ENCODE measurements around the gene PROCA1. TPM values are rescaled to one million over a fixed set of nuclear protein-coding genes. Genes with fewer than 3 reads are reported as not detected.

The PROCA1 gene
- total and polyA plus RNA-seq, 2 of the 13 experiments (the other 11 are each of a cell fraction or from before 2014, with no cell fraction given) = 0.73 to 1.5 TPM

- WGBS (ENCODE audit: low lambda C conversion rate) = 5% methylated on average over 4 of the region's 10 CpGs
- Histone ChIP-seq H3K4me2 (ENCODE audit: low read depth, low read length) (peak overlapping the region; percentile 94), H2AFZ (ENCODE audit: low read length) (no peak overlapping the region), H3K79me2 (ENCODE audit: insufficient read depth, low read length) (peaks cover 75% of the 10 kb centered on the region), H3K9ac (ENCODE audit: insufficient read depth, low read depth, low read length) (peak overlapping the region; percentile 94), H3K4me3 (replicated peaks in 1 of 3; ENCODE audit: insufficient read depth in 1 of 3, low read depth in 2 of 3, low read length in 3 of 3) (peak overlapping the region; percentile 73 to 91 (median 88)), H4K20me1 (ENCODE audit: insufficient read depth, low read length) (no peaks in the 10 kb centered on the region; the same call in none of the 2 replicates), H3K9me3 (ENCODE audit: low read length) (no peaks in the 10 kb centered on the region), H3K27me3 (ENCODE audit: control insufficient read depth in 1 of 2, insufficient read depth in 2 of 2, low read length in 2 of 2) (no peaks in the 10 kb centered on the region; a peak in 2 of 5 replicates), H3K27ac (ENCODE audit: extremely low read length, insufficient read depth, low read length) (peak overlapping the region; percentile 91), H3K36me3 (replicated peaks in 1 of 2; ENCODE audit: control insufficient read depth in 1 of 2, insufficient read depth in 2 of 2, low read length in 2 of 2) (peaks cover 0 to 14% of the 10 kb centered on the region in 2 experiments; a peak in 3 of 5 replicates), H3K4me1 (ENCODE audit: insufficient read depth, low read length) (peaks cover 52% of the 10 kb centered on the region)
- FAIRE-seq (no peak), ATAC-seq (peak; percentile 47), DNase-seq (ENCODE audit: low spot score) (no peak)
- in situ Hi-C loops (cut with HindIII; ENCODE audit: extremely low pct_ligation_motif_present, low pct_unique_long_range_greater_than_20kb) (no loop called here), intact Hi-C loops (cut with micrococcal nuclease; ENCODE audit: unreplicated experiment) (loop anchor here (5.0 kb wide), 1 partner anchor 35 kb away; no protein-coding TSS in a partner anchor)
- ChIA-PET CTCF (ENCODE audit: low intra/inter-chr PET ratio, low total read pairs) (no interaction called here), POLR2A (interaction anchor here (1.1 to 5.2 kb wide), 13 partner anchors 14 to 83 kb away, joined by 3 to 69 read pairs (median 9); partner anchors contain the start of genes BLTP2, NEK8, PROCA1 and RPL23A)
- BruUV-seq (replicated peaks) = TSS peak; percentile 75
- TF ChIP-seq SNAPC5 (CRISPR knock-in tag; IDR thresholded peaks at IDR 0.05; ENCODE audit: borderline replicate concordance) = no peak
- TF ChIP-seq ZBTB3 (CRISPR knock-in tag; IDR thresholded peaks at IDR 0.05; ENCODE audit: borderline replicate concordance, low read depth) = no peak
- no peak for TF ChIP-seq EHMT2 (IDR thresholded peaks at IDR 0.05; ENCODE audit: borderline replicate concordance, low read depth, low read length)
- TF ChIP-seq ZZZ3 (CRISPR knock-in tag; IDR thresholded peaks at IDR 0.05; ENCODE audit: borderline replicate concordance) = peak; percentile 4; the same call in 1 of the 2 replicates
- 0 out of 2 replicates have a peak, but pooled peaks have one; percentile 12 for TF ChIP-seq ZNF335 (CRISPR knock-in tag; IDR thresholded peaks at IDR 0.05)
- TF ChIP-seq SOX5 (CRISPR knock-in tag; IDR thresholded peaks at IDR 0.05; ENCODE audit: borderline replicate concordance) = peak; percentile 2; the same call in 1 of the 2 replicates
- TF ChIP-seq ZNF496 (CRISPR knock-in tag; IDR thresholded peaks at IDR 0.05; ENCODE audit: insufficient replicate concordance) = no peak
- TF ChIP-seq ZNF878 (CRISPR knock-in tag; IDR thresholded peaks at IDR 0.05) = 0 out of 2 replicates have a peak, but pooled peaks have one; percentile 5
- TF ChIP-seq LRRFIP1 (CRISPR knock-in tag; conservative IDR thresholded peaks at IDR 0.05) = no peak
- 0 out of 2 replicates have a peak, but pooled peaks have one; percentile 47 for TF ChIP-seq ZSCAN20 (CRISPR knock-in tag; IDR thresholded peaks at IDR 0.05; ENCODE audit: borderline replicate concordance)
- TF ChIP-seq ZNF7 (CRISPR knock-in tag; IDR thresholded peaks at IDR 0.05) = no peak
- no peak for TF ChIP-seq MXD3 (CRISPR knock-in tag; IDR thresholded peaks at IDR 0.05)
- no peak for TF ChIP-seq TEF (CRISPR knock-in tag; IDR thresholded peaks at IDR 0.05)
- no peak for TF ChIP-seq NFATC3 (CRISPR knock-in tag; IDR thresholded peaks at IDR 0.05)
- TF ChIP-seq ZBTB10 (CRISPR knock-in tag; IDR thresholded peaks at IDR 0.05; ENCODE audit: borderline replicate concordance) = peak; percentile 11; the same call in 1 of the 2 replicates
- TF ChIP-seq IKZF4 (CRISPR knock-in tag; IDR thresholded peaks at IDR 0.05; ENCODE audit: borderline replicate concordance, low read depth, not compliant biosample characterization) = no peak
Observed at GRCh38 chr17:28662527-28662829, 49.2 kb downstream of the PROCA1 start.

Data from HepG2 (cell line).